MCF 10A (cell line): ENCODE results near the gene CACNA1S. TPM values are rescaled to one million over a fixed set of nuclear protein-coding genes. Genes with fewer than 3 reads are reported as not detected.

Source experiments
- BruUV-seq: library from RNA; stranded (reverse); fragments of 400-500 nt; replicated peaks from 2 replicates; lab custom pipeline; 2021; lab: Mats Ljungman, UMichigan
- CTCF ChIA-PET: fragments of 300-600 bp; sonication (Branson Sonifier 250); formaldehyde crosslinking; extraction: SDS; loops from one replicate; lab custom pipeline; 2021; ENCODE audit warnings: antibody characterized with exemption, inconsistent platforms; lab: Yijun Ruan, JAX
- POLR2A ChIA-PET: fragments of 300-600, 350-650 bp; sonication (Branson Sonifier 250); formaldehyde crosslinking; extraction: SDS; loops from one replicate; lab custom pipeline; 2020; ENCODE audit warnings: antibody characterized with exemption, inconsistent platforms; lab: Yijun Ruan, JAX
- DNase-seq: peaks from one replicate; pipeline ENCODE4 v3.0.0-alpha.2; 2018; ENCODE audit not compliant: unreplicated experiment
- H3K27ac Mint-ChIP-seq: one replicate; pipeline ENCODE4 v1.8.0; 2022; ENCODE audit warnings: mild to moderate bottlenecking, low read depth, mixed read lengths; ENCODE audit not compliant: unreplicated experiment
- H3K27me3 Mint-ChIP-seq: one replicate; pipeline ENCODE4 v1.8.0; 2022; ENCODE audit warnings: mixed read lengths; ENCODE audit not compliant: insufficient read depth, unreplicated experiment
- H3K36me3 Mint-ChIP-seq: one replicate; pipeline ENCODE4 v1.8.0; 2022; ENCODE audit warnings: mild to moderate bottlenecking, moderate library complexity, mixed read lengths; ENCODE audit not compliant: insufficient read depth, unreplicated experiment
- H3K4me1 Mint-ChIP-seq: one replicate; pipeline ENCODE4 v1.8.0; 2022; ENCODE audit warnings: mixed read lengths; ENCODE audit not compliant: insufficient read depth, unreplicated experiment
- H3K4me3 Mint-ChIP-seq: one replicate; pipeline ENCODE4 v1.8.0; 2022; ENCODE audit warnings: mild to moderate bottlenecking, moderate library complexity, mixed read lengths; ENCODE audit not compliant: unreplicated experiment
- H3K9me3 Mint-ChIP-seq: one replicate; pipeline ENCODE4 v1.8.0; 2022; ENCODE audit warnings: mixed read lengths; ENCODE audit not compliant: unreplicated experiment
- intact Hi-C: fragments of 100-400 bp; cut with micrococcal nuclease; formaldehyde crosslinking; loops from 2 replicates; pipeline ENCODE4 v1.14.1; 2022
- total RNA-seq: library from RNA; stranded (reverse); gene quantifications from 2 replicates; pipeline ENCODE4 v1.2.3, GENCODE V29; 2022
- TF ChIP-seq, protein P1 (sequence below): fragments of 200-600 bp; IDR thresholded peaks from one replicate; pipeline ENCODE4 v1.8.0; 2022; ENCODE audit warnings: antibody characterized with exemption, mild to moderate bottlenecking; ENCODE audit not compliant: unreplicated experiment

CACNA1S gene
- total RNA-seq, 1 experiment from 2014 or later = not detected

DNA sequence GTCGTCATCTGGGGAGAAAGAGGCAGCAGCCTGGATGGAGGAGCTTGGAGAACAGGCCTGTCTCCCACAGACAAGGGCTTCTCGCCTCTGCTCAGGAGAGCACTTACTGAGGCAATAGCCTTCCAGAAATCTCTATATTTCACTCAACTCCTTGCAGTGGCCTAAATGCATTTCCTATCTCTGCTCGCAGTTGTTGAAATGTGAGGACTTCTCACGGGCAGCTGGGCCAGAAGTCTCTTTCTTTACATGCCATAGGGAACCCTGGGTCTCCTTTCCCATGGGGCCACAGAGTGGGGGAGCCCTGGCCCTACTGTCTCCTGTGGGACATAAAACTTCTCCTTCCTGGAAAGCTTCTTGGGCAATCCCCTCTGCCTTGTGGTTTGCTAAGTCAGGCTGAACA is 45.2 kb downstream of the CACNA1S start:
- Mint-ChIP-seq H3K4me3 (no peak overlapping the region), H3K4me1 (peaks cover under 1% of the 10 kb centered on the region), H3K9me3 (no peaks in the 10 kb centered on the region), H3K27ac (no peak overlapping the region), H3K36me3 (no peaks in the 10 kb centered on the region), H3K27me3 (peaks cover 49% of the 10 kb centered on the region)
- no TSS peak for BruUV-seq
- CTCF ChIA-PET = interaction anchor here (0.6 to 2.0 kb wide), 3 partner anchors 18 to 111 kb away, joined by 3 to 10 read pairs (median 5); no protein-coding TSS in a partner anchor
- POLR2A ChIA-PET = interaction anchor here (0.7 to 1.1 kb wide), 3 partner anchors 11 to 117 kb away, joined by 3 read pairs; no protein-coding TSS in a partner anchor
- intact Hi-C loops = no loop called here
- no peak for DNase-seq
- TF ChIP-seq, protein P1, sequence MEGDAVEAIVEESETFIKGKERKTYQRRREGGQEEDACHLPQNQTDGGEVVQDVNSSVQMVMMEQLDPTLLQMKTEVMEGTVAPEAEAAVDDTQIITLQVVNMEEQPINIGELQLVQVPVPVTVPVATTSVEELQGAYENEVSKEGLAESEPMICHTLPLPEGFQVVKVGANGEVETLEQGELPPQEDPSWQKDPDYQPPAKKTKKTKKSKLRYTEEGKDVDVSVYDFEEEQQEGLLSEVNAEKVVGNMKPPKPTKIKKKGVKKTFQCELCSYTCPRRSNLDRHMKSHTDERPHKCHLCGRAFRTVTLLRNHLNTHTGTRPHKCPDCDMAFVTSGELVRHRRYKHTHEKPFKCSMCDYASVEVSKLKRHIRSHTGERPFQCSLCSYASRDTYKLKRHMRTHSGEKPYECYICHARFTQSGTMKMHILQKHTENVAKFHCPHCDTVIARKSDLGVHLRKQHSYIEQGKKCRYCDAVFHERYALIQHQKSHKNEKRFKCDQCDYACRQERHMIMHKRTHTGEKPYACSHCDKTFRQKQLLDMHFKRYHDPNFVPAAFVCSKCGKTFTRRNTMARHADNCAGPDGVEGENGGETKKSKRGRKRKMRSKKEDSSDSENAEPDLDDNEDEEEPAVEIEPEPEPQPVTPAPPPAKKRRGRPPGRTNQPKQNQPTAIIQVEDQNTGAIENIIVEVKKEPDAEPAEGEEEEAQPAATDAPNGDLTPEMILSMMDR = no peak

DNA sequence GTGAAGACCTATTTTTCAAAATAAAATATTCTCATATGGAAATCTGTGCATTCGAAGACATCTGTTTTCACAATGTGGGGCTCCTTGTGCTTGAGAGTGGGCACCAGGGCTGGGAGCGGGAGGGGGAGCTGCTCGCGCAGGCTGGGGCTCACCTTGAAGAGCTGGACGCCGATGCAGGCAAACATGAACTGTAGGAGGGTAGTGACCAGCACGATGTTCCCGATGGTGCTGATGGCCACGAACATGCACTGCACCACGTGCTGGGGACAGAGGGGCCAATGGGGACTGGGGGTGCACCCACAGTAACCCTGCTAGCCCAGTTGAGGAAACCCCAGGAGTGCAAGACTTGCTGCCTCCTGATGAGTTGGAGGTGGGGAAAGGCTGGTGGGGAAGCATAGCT is 46.5 kb downstream of the CACNA1S start:
- intact Hi-C loops = no loop called here
- Mint-ChIP-seq H3K9me3 (no peaks in the 10 kb centered on the region), H3K27me3 (peaks cover 41% of the 10 kb centered on the region), H3K36me3 (no peaks in the 10 kb centered on the region), H3K27ac (no peak overlapping the region), H3K4me3 (no peak overlapping the region), H3K4me1 (no peaks in the 10 kb centered on the region)
- BruUV-seq = no TSS peak
- POLR2A ChIA-PET = interaction anchor here (0.5 to 0.7 kb wide), 2 partner anchors 20 to 677 kb away, joined by 3 read pairs; no protein-coding TSS in a partner anchor
- no peak for DNase-seq
- CTCF ChIA-PET = interaction anchor here (0.6 to 1.8 kb wide), 7 partner anchors 8 to 576 kb away, joined by 3 to 9 read pairs (median 3); no protein-coding TSS in a partner anchor
- TF ChIP-seq, protein P1 = no peak

DNA sequence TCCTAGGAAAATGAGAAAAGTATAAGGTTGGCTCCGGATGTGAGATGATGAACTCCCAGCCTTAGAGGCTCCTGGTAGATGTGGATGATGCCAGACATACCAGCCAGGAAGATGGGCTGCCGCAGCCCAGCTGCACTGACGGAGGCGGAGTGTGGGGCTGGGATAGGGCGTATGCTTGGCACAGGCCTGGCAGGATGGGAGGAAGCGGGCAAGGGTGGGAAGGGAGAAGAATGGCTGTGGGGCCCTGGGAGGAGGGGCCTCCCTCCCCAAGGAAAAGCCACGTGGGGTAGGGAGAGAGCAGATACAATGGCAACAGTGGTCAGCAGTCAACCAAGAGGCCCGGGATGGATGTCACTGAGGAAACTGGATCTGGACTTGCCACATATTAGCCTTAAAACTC is 47.4 kb downstream of the CACNA1S start:
- Mint-ChIP-seq H3K27me3 (peaks cover 33% of the 10 kb centered on the region), H3K27ac (no peak overlapping the region), H3K4me3 (no peak overlapping the region), H3K9me3 (no peaks in the 10 kb centered on the region), H3K36me3 (no peaks in the 10 kb centered on the region), H3K4me1 (peaks cover 8% of the 10 kb centered on the region)
- ChIA-PET POLR2A (interaction anchor here (0.5 to 0.7 kb wide), 2 partner anchors 20 to 378 kb away, joined by 3 read pairs; no protein-coding TSS in a partner anchor), CTCF (interaction anchor here (0.6 to 2.1 kb wide), 9 partner anchors 17 to 147 kb away, joined by 3 to 12 read pairs (median 4); no protein-coding TSS in a partner anchor)
- no TSS peak for BruUV-seq
- intact Hi-C loops = no loop called here
- TF ChIP-seq, protein P1 = no peak
- no peak for DNase-seq

DNA sequence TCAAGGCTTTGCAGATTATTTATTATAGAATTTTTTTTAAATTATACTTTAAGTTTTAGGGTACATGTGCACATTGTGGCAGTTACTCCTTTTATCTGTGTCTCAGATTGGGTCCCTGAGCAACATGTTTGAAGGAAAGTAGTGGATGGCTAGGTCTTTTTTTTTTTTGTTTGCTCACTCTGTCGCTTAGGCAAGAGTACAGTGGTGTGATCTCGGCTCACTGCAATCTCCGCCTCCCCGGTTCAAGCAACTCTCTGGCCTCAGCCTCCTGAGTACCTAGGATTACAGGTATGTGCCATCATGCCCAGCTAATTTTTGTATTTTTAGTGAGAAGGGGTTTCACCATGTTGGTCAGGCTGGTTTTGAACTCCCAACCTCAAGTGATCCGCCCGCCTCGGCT is 49.1 kb downstream of the CACNA1S start:
- ChIA-PET POLR2A (interaction anchor here (0.8 kb wide), 1 partner anchor 59 kb away, joined by 4 read pairs; no protein-coding TSS in a partner anchor), CTCF (interaction anchor here (0.6 to 2.1 kb wide), 6 partner anchors 9 to 130 kb away, joined by 3 to 12 read pairs (median 3); no protein-coding TSS in a partner anchor)
- Mint-ChIP-seq H3K4me1 (peaks cover 9% of the 10 kb centered on the region), H3K36me3 (no peaks in the 10 kb centered on the region), H3K9me3 (no peaks in the 10 kb centered on the region), H3K27me3 (peaks cover 22% of the 10 kb centered on the region), H3K27ac (no peak overlapping the region), H3K4me3 (no peak overlapping the region)
- TF ChIP-seq, protein P1 = no peak
- intact Hi-C loops = no loop called here
- BruUV-seq = no TSS peak
- no peak for DNase-seq
